ENCODE measurements around the gene AOPEP. TPM values are rescaled to one million over a fixed set of nuclear protein-coding genes. Genes with fewer than 3 reads are reported as not detected.

Gene AOPEP
- total RNA-seq, 4 donors from 2014 or later = 56.5 to 160 (median 103) TPM

GRCh38 chr9:94824913-94825610, 98.6 kb downstream of the AOPEP start:
- ATAC-seq (no peak), DNase-seq (no peak)
- Histone ChIP-seq H3K27ac (peak overlapping the region; percentile 33 to 52 (median 42)), H3K4me1 (peaks cover 55 to 58% of the 10 kb centered on the region in 2 donors), H3K4me3 (peak overlapping the region in 1 of 4 donors; percentile 33), H3K36me3 (no peaks in the 10 kb centered on the region), H3K27me3 (no peaks in the 10 kb centered on the region), H3K9me3 (no peaks in the 10 kb centered on the region)
- intact Hi-C loops (cut with DNase I; ENCODE audit: low total_unique reads) (no loop called here), in situ Hi-C loops (cut with MboI; ENCODE audit: low sequenced_read_pairs in 4 of 4) (no loop called here)
- TF ChIP-seq POLR2A (IDR thresholded peaks at IDR 0.05) = no peak
- TF ChIP-seq CTCF (IDR thresholded peaks at IDR 0.05 in 4 of 5, conservative IDR thresholded peaks at IDR 0.05 in 1 of 5) = no peak

- ATAC-seq = no peak
- no peak for DNase-seq
- Histone ChIP-seq H3K27ac (peak overlapping the region; percentile 33 to 52 (median 42)), H3K9me3 (no peaks in the 10 kb centered on the region), H3K4me1 (peaks cover 55 to 58% of the 10 kb centered on the region in 2 donors), H3K36me3 (no peaks in the 10 kb centered on the region), H3K4me3 (peak overlapping the region in 1 of 4 donors; percentile 33), H3K27me3 (no peaks in the 10 kb centered on the region)
- intact Hi-C loops (cut with DNase I; ENCODE audit: low total_unique reads) = no loop called here
- TF ChIP-seq CTCF (IDR thresholded peaks at IDR 0.05 in 4 of 5, conservative IDR thresholded peaks at IDR 0.05 in 1 of 5) (no peak), POLR2A (IDR thresholded peaks at IDR 0.05) (no peak)
- in situ Hi-C loops (cut with MboI; ENCODE audit: low sequenced_read_pairs in 4 of 4) = no loop called here
These were observed 99.1 kb downstream of the AOPEP start for GRCh38 chr9:94825611-94825958.

- Histone ChIP-seq H3K27ac (peak overlapping the region; percentile 33 to 52 (median 42)), H3K4me1 (peaks cover 55 to 58% of the 10 kb centered on the region in 2 donors), H3K27me3 (no peaks in the 10 kb centered on the region), H3K36me3 (no peaks in the 10 kb centered on the region), H3K4me3 (peak overlapping the region in 1 of 4 donors; percentile 33), H3K9me3 (no peaks in the 10 kb centered on the region)
- intact Hi-C loops (cut with DNase I; ENCODE audit: low total_unique reads) = no loop called here
- TF ChIP-seq POLR2A (IDR thresholded peaks at IDR 0.05) = no peak
- in situ Hi-C loops (cut with MboI; ENCODE audit: low sequenced_read_pairs in 4 of 4) = no loop called here
- DNase-seq (peak; percentile 45 to 74), ATAC-seq (peak; percentile 74 to 88)
These were observed 99.5 kb downstream of the AOPEP start for GRCh38 chr9:94826044-94826443.

- Histone ChIP-seq H3K9me3 (no peaks in the 10 kb centered on the region), H3K4me3 (no peak overlapping the region), H3K4me1 (peaks cover 55 to 58% of the 10 kb centered on the region in 2 donors), H3K27me3 (no peaks in the 10 kb centered on the region), H3K36me3 (no peaks in the 10 kb centered on the region), H3K27ac (peak overlapping the region; percentile 37 to 62 (median 54))
- ATAC-seq (no peak), DNase-seq (no peak)
- TF ChIP-seq POLR2A (IDR thresholded peaks at IDR 0.05) (no peak), CTCF (IDR thresholded peaks at IDR 0.05 in 4 of 5, conservative IDR thresholded peaks at IDR 0.05 in 1 of 5) (no peak)
- intact Hi-C loops (cut with DNase I; ENCODE audit: low total_unique reads) (no loop called here), in situ Hi-C loops (cut with MboI; ENCODE audit: low sequenced_read_pairs in 4 of 4) (no loop called here)
These were observed 100.3 kb downstream of the AOPEP start for GRCh38 chr9:94826644-94827410.

- H3K27ac ChIP-seq = peak overlapping the region; percentile 37 to 62 (median 58)
- in situ Hi-C loops (cut with MboI; ENCODE audit: low sequenced_read_pairs in 4 of 4) (no loop called here), intact Hi-C loops (cut with DNase I; ENCODE audit: low total_unique reads) (no loop called here)
- peaks cover 46 to 49% of the 10 kb centered on the region in 2 donors for H3K4me1 ChIP-seq
- DNase-seq = no peak
- peak; percentile 47 to 59 for ATAC-seq
- H3K36me3 ChIP-seq = no peaks in the 10 kb centered on the region
- no peaks in the 10 kb centered on the region for H3K9me3 ChIP-seq
- TF ChIP-seq POLR2A (IDR thresholded peaks at IDR 0.05) (no peak), CTCF (IDR thresholded peaks at IDR 0.05 in 4 of 5, conservative IDR thresholded peaks at IDR 0.05 in 1 of 5) (no peak)
- H3K27me3 ChIP-seq = no peaks in the 10 kb centered on the region
- H3K4me3 ChIP-seq = no peak overlapping the region
These were observed 101.2 kb downstream of the AOPEP start for GRCh38 chr9:94827584-94828304.
